ENCODE data around the gene PROCA1. TPM values are rescaled to one million over a fixed set of nuclear protein-coding genes. Genes with fewer than 3 reads are reported as not detected.

The PROCA1 gene
- total and polyA plus RNA-seq, 12 donors, result 0.61 to 8.8 (median 2.2) TPM; not detected in 1

DNA sequence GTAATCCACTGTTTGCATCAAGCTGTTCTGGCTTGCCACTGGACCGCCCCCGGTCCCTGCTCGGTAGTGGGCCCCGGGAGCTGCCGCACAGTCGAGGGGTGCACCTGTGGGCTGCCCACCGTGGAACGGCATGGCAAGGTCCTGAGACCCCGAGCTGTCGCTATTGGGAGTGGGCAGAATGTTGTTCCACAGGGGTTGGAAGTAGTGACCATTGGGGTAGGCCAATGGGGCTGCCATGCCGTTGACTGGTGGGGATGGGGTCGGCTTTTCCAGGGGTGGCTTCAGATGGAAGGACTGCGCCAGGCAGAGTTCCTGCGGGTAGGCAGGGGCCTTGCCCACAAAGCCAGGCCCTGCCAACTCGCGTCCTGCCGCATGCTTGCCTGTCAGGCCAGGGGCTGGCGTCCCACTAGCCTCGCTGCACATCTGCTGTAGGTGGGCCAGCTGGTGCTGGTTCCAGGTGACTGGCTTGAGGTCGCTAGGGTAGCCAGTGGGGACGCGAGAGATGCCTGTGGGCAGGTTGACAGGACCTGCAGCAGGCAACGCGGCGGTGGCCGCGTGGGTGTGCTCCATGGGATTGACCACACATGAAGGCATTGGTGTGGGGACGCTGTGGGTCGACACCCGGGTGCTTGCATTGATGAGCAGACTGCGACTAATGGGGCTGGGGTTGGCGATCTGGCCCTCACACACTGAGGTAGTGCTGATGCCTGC is 46.9 kb upstream of the PROCA1 start:
- intact Hi-C loops (cut with DNase I), result loop anchor here in 1 of 2 donors (10.0 kb wide), 2 partner anchors 86 to 156 kb away; partner anchors contain the start of gene FAM222B
- DNase-seq, result no peak
- no peaks in the 10 kb centered on the region for H3K4me1 ChIP-seq (replicated peaks in 1 of 2)
- 96 to 97% (median 96%) methylated on average over 21 to 32 of the region's 32 CpGs for WGBS, 4 donors
- TF ChIP-seq, protein P1, sequence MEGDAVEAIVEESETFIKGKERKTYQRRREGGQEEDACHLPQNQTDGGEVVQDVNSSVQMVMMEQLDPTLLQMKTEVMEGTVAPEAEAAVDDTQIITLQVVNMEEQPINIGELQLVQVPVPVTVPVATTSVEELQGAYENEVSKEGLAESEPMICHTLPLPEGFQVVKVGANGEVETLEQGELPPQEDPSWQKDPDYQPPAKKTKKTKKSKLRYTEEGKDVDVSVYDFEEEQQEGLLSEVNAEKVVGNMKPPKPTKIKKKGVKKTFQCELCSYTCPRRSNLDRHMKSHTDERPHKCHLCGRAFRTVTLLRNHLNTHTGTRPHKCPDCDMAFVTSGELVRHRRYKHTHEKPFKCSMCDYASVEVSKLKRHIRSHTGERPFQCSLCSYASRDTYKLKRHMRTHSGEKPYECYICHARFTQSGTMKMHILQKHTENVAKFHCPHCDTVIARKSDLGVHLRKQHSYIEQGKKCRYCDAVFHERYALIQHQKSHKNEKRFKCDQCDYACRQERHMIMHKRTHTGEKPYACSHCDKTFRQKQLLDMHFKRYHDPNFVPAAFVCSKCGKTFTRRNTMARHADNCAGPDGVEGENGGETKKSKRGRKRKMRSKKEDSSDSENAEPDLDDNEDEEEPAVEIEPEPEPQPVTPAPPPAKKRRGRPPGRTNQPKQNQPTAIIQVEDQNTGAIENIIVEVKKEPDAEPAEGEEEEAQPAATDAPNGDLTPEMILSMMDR (IDR thresholded peaks at IDR 0.05), result no peak
- TF ChIP-seq POLR2A (IDR thresholded peaks at IDR 0.05), result no peak
- no peaks in the 10 kb centered on the region for H3K9me3 ChIP-seq (replicated peaks in 1 of 3)
- no peak overlapping the region for H3K27ac ChIP-seq
- H3K27me3 ChIP-seq, result no peaks in the 10 kb centered on the region
- H3K36me3 ChIP-seq (replicated peaks in 1 of 2), result peaks cover 0 to 24% of the 10 kb centered on the region in 2 donors
- no peak overlapping the region for H3K4me3 ChIP-seq

DNA sequence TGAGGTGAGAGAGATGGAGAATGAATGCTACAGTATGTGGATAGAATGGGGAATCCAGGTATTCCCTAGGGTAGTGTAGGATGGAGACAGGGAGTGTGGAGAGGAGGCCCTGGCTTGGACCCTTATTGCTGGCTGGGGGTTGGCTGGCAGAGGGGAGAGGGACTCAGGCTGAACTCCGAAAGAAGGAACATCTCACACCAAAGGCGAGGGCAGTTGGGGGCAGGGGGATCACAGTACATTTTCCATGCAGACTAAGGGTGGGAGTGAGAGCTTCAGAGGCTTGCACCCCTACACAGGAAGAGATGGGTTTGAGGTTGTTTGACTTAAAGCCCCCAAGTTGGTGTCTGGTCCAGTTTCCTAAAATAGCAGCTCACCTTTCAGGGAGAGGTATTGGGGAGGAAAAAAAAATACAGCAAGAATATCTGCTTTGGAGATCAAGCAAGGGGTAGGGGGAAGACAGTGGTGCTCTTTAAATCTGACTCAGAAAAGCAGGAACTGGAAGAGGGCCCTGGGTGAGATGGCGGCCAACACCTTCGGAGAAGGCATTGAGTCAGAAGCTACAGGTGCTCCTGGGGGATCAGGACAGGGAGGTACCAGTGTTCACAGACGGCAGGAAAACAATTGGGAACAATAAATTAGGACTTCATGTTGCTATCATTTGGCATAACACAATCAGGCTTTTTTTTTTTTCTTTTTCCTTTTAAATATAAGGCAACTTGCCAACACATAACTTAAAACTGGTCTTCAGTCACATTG is 44.5 kb upstream of the PROCA1 start:
- no peak for DNase-seq
- TF ChIP-seq, protein P1 (IDR thresholded peaks at IDR 0.05), result no peak
- TF ChIP-seq POLR2A (IDR thresholded peaks at IDR 0.05), result no peak

DNA sequence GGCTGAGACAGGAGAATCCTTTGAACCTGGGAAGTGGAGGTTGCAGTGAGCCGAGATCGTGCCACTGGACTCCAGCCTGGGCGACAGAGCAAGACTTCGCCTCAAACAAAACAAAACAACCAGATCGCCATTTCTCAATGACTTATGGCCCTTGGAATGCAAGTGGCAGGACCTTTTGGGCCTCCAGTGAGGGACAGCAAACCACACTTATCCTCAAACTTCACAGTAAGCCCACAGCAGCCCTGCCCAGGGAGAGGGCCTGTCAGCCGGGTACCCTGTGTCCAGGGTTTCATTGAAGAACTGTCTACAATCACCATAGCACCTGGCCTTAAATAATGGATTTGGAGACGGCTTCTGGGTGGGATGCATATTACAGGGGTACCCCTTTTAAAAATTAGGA is 43.8 kb upstream of the PROCA1 start:
- H3K4me1 ChIP-seq (replicated peaks in 1 of 2), result no peaks in the 10 kb centered on the region
- TF ChIP-seq, protein P1 (IDR thresholded peaks at IDR 0.05), result no peak
- TF ChIP-seq POLR2A (IDR thresholded peaks at IDR 0.05), result no peak
- DNase-seq, result no peak
- H3K27me3 ChIP-seq, result no peaks in the 10 kb centered on the region
- peaks cover 0 to 24% of the 10 kb centered on the region in 2 donors for H3K36me3 ChIP-seq (replicated peaks in 1 of 2)
- H3K27ac ChIP-seq, result no peak overlapping the region
- 80 to 91% (median 86%) methylated on average over 3 to 7 of the region's 7 CpGs for WGBS, 4 donors
- no peak overlapping the region for H3K4me3 ChIP-seq
- H3K9me3 ChIP-seq (replicated peaks in 1 of 3), result no peaks in the 10 kb centered on the region
- intact Hi-C loops (cut with DNase I), result loop anchor here in 1 of 2 donors (10.0 kb wide), 2 partner anchors 89 to 159 kb away; partner anchors contain the start of gene FAM222B

More for the DNA sequence above, 44.5 kb upstream of the PROCA1 start:
- Histone ChIP-seq H3K9me3 (replicated peaks in 1 of 3) (no peaks in the 10 kb centered on the region), H3K27me3 (no peaks in the 10 kb centered on the region), H3K4me1 (replicated peaks in 1 of 2) (no peaks in the 10 kb centered on the region), H3K36me3 (replicated peaks in 1 of 2) (peaks cover 0 to 24% of the 10 kb centered on the region in 2 donors), H3K27ac (no peak overlapping the region), H3K4me3 (no peak overlapping the region)
- 71 to 79% (median 75%) methylated on average over 5 of the region's 5 CpGs for WGBS, 4 donors
- intact Hi-C loops (cut with DNase I), result loop anchor here in 1 of 2 donors (10.0 kb wide), 2 partner anchors 89 to 159 kb away; partner anchors contain the start of gene FAM222B

All from adrenal gland (tissue), 12 donors.